ENCODE results near the gene DEPDC4. TPM values are rescaled to one million over a fixed set of nuclear protein-coding genes. Genes with fewer than 3 reads are reported as not detected.
A peak's percentile ranks its signal among the peaks of the same experiment; 100 is the strongest.

The DEPDC4 gene
- total RNA-seq, 2 donors from 2014 or later, result 3.8 to 4.1 TPM

DNA sequence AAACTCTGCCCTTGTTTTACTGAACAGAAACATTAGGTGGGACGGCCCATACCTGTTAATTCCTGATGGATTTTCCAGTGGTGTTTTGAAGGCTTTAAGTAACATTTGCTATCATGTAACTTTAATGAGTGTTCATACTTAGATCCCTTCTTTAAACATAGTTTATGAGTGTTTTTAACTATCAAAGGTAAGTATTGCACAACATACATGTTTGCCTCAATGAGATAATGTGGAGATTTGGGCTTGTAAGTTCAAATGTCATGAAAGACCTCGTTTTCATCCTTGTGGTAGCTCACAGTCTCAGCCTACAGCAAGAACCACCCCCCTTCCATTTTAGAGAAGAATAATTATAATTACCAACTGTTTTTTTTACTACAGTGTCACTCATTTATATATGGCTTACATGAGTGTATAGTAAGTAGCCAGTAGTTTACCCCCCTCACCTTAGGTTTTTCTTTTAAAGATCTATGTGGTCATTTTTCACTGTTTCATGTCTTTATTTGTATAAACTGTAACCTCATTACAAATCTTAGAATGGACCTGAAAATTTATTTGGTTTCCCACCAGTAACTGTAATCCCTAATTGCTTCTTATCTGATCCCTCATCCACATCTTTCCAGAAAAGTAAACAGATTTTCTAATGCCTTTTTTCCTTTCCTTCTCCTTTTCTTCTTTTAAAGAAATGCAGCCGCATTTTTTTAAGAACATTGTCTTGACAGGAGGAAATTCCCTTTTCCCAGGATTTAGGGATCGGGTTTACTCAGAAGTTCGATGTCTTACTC is 47.4 kb downstream of the DEPDC4 start:
- Mint-ChIP-seq H3K36me3 (ENCODE audit: insufficient read depth in 2 of 2) (peaks cover 0 to 17% of the 10 kb centered on the region in 2 donors), H3K27me3 (ENCODE audit: low read depth) (no peaks in the 10 kb centered on the region), H3K4me3 (no peak overlapping the region), H3K4me1 (ENCODE audit: low read depth) (peaks cover 2% of the 10 kb centered on the region), H3K27ac (no peak overlapping the region), H3K9me3 (no peaks in the 10 kb centered on the region)
- ATAC-seq (replicated peaks in 1 of 2) (no peak), DNase-seq (no peak)

DNA sequence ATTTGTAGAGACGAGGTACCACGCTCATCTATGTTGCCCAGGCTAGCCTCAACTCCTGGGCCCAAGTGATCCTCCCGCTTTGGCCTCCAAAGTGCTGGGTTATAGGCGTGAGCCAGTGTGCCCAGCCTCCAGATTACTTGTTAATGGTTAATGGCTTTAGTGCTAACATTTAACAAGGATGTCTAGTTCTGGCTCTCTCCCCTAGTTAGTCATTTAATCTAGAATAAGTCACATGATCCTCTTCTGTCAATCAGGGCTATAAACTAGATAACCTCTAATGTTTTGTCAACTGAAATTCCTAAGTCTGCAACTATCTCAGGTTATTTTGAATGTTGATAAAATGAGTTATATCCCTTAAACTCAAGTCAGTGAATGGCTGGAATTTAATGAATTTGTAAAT is 50.5 kb downstream of the DEPDC4 start:
- DNase-seq, result no peak
- Mint-ChIP-seq H3K9me3 (no peaks in the 10 kb centered on the region), H3K27me3 (ENCODE audit: low read depth) (no peaks in the 10 kb centered on the region), H3K27ac (no peak overlapping the region), H3K4me3 (no peak overlapping the region), H3K36me3 (ENCODE audit: insufficient read depth in 2 of 2) (peaks cover 0 to 14% of the 10 kb centered on the region in 2 donors), H3K4me1 (ENCODE audit: low read depth) (peaks cover 6% of the 10 kb centered on the region)
- no peak for ATAC-seq (replicated peaks in 1 of 2)

DNA sequence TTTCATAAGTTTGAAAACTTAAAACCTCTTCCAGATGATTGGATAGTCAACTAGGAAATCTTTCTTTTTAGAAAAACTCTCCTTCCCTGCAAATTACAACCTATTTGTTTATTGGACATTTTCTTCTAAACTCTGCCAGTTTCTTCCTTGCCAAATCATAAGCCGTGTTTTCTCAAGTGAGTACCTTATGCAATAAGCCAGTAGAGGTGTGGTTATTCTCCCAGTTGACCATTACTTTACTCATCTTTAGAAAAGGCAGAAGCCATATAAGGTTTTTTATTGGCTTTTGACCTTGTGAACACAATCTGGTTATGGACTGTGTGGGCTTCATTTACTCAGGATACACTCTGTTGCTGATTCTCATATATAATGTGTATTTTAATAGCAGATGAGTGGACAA is 51.7 kb downstream of the DEPDC4 start:
- no peak overlapping the region for H3K4me3 Mint-ChIP-seq
- ATAC-seq (replicated peaks in 1 of 2) (no peak), DNase-seq (no peak)
- H3K9me3 Mint-ChIP-seq, result no peaks in the 10 kb centered on the region
- no peaks in the 10 kb centered on the region for H3K27me3 Mint-ChIP-seq (ENCODE audit: low read depth)
- no peak overlapping the region for H3K27ac Mint-ChIP-seq
- peaks cover 6% of the 10 kb centered on the region for H3K4me1 Mint-ChIP-seq (ENCODE audit: low read depth)
- peaks cover 0 to 14% of the 10 kb centered on the region in 2 donors for H3K36me3 Mint-ChIP-seq (ENCODE audit: insufficient read depth in 2 of 2)

DNA sequence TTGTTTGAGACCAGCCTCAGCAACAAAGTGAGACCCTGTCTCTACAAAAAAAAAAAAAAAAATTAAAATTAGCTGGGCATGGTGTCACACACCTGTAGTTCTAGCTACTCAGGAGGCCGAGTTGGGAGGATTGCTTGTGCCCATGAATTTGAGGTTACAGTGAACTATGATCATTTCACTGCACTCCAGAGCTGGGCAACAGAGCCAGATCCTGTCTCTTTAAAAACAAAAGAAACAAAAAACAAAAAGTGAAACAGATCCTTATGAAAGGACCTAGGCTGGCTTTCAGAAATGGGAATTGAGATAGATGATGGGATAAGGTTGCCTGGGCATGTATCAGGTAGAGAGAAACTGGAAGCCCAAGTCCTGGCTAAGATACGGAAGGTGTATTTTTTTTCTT is 52.4 kb downstream of the DEPDC4 start:
- H3K9me3 Mint-ChIP-seq, result no peaks in the 10 kb centered on the region
- peak overlapping the region; percentile 22 for H3K27ac Mint-ChIP-seq
- H3K4me1 Mint-ChIP-seq (ENCODE audit: low read depth), result peaks cover 6% of the 10 kb centered on the region
- no peak for DNase-seq
- no peaks in the 10 kb centered on the region for H3K27me3 Mint-ChIP-seq (ENCODE audit: low read depth)
- no peak for ATAC-seq (replicated peaks in 1 of 2)
- no peak overlapping the region for H3K4me3 Mint-ChIP-seq
- peaks cover 0 to 14% of the 10 kb centered on the region in 2 donors for H3K36me3 Mint-ChIP-seq (ENCODE audit: insufficient read depth in 2 of 2)

DNA sequence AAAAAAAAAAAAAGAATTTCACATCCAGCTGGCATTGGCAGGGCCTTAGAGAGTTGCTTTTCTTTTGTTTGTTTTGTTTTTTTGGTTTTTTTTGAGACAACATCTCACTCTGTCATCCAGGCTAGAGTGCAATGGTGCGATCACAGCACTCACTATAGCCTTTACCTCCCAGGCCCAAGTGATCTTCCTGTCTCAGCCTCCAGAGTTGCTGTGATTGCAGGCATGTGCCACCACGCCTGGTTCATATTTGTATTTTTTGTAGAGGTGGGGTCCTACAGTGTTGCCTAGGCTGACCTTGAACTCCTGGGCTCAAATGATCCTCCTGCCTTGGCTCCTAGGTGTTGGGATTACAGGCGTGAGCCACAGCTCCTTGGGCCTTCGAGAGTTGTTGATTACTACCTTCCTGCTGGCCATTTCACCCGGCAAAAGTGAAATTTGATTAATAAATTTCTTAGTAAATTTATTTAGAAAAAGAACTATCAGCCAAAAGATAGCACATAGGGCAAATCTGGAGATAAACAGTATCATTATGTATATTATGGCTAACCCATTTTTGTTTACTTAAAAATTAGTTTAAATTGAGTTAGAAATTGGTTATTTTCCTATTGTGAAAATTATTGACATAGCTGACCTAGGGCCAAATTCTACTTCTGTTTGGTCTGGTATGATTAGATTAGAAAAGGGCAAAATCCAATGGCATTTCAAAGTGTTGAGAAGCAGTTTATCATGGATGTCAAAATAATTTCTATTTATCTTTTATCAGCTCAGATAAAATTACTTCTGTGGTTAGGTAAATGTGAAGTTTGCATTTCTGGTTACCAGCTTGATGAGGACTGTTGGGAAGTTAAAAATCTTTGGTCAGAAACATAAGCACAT is 53.6 kb downstream of the DEPDC4 start:
- DNase-seq, result no peak
- H3K9me3 Mint-ChIP-seq, result no peaks in the 10 kb centered on the region
- no peak overlapping the region for H3K27ac Mint-ChIP-seq
- H3K27me3 Mint-ChIP-seq (ENCODE audit: low read depth), result no peaks in the 10 kb centered on the region
- no peak overlapping the region for H3K4me3 Mint-ChIP-seq
- H3K4me1 Mint-ChIP-seq (ENCODE audit: low read depth), result peaks cover 6% of the 10 kb centered on the region
- peaks cover 0 to 14% of the 10 kb centered on the region in 2 donors for H3K36me3 Mint-ChIP-seq (ENCODE audit: insufficient read depth in 2 of 2)
- ATAC-seq (replicated peaks in 1 of 2), result no peak

DNA sequence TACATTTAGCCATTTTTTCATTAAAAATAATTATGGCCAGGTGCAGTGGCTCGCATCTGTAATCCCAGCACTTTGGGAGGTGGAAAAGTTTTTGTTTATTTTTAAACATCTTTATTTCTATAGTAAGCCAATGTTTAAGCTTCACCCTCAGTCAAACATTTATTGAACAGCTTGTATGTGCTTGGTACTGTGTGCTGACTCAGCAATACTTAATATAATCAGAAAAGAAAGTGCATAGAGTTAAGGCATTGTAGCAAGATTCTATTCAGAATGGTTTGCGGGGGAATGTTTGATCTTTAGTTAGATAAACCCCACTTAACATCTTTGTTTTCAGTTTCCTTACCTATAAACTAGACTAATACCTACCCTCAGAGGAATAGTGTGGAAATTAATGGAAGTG is 55.2 kb downstream of the DEPDC4 start:
- Mint-ChIP-seq H3K27ac (no peak overlapping the region), H3K36me3 (ENCODE audit: insufficient read depth in 2 of 2) (peaks cover 0 to 13% of the 10 kb centered on the region in 2 donors), H3K4me1 (ENCODE audit: low read depth) (peaks cover 6% of the 10 kb centered on the region), H3K27me3 (ENCODE audit: low read depth) (no peaks in the 10 kb centered on the region), H3K4me3 (no peak overlapping the region), H3K9me3 (no peaks in the 10 kb centered on the region)
- DNase-seq (no peak), ATAC-seq (replicated peaks in 1 of 2) (no peak)

DNA sequence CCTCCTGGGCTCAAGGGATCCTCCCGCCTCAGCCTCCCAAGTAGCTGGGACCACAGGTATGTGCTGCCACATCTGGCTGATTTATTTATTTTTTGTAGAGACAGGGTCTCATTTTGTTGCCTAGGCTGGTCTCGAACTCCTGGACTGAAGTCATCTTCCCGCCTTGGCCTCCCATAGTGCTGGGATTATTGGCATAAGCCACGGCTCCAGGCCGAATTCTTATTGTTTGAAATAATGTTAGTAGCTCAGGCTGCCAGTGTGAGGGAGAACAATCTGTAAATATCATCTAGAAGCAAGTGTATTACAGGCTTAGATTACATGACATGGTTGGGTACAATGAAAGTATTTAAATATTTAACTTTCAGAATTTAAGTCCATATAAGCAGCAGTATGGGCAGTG is 58.0 kb downstream of the DEPDC4 start:
- H3K36me3 Mint-ChIP-seq (ENCODE audit: insufficient read depth in 2 of 2), result peaks cover 0 to 6% of the 10 kb centered on the region in 2 donors
- DNase-seq, result no peak
- H3K27me3 Mint-ChIP-seq (ENCODE audit: low read depth), result no peaks in the 10 kb centered on the region
- H3K9me3 Mint-ChIP-seq, result no peaks in the 10 kb centered on the region
- peaks cover 7% of the 10 kb centered on the region for H3K4me1 Mint-ChIP-seq (ENCODE audit: low read depth)
- no peak overlapping the region for H3K4me3 Mint-ChIP-seq
- no peak for ATAC-seq (replicated peaks in 1 of 2)
- H3K27ac Mint-ChIP-seq, result no peak overlapping the region

DNA sequence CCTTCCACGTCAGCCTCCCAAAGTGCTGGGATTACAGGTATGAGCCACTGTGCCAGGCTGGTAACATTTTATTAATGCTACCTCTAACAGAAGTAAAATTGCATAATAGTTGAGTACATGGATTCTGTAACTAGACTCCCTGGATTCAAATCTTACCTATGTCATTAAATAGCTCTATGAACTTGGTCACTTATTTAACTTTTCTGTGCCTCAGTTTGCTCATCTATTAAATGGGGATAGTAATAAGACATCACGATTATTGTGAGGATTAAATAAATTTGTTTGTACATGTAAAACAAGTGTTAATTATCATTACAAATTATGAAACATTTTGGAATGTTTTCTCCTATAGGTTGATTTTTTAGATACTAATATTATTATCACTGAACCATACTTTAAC is 59.6 kb downstream of the DEPDC4 start:
- Mint-ChIP-seq H3K27ac (no peak overlapping the region), H3K4me3 (no peak overlapping the region)

DNA sequence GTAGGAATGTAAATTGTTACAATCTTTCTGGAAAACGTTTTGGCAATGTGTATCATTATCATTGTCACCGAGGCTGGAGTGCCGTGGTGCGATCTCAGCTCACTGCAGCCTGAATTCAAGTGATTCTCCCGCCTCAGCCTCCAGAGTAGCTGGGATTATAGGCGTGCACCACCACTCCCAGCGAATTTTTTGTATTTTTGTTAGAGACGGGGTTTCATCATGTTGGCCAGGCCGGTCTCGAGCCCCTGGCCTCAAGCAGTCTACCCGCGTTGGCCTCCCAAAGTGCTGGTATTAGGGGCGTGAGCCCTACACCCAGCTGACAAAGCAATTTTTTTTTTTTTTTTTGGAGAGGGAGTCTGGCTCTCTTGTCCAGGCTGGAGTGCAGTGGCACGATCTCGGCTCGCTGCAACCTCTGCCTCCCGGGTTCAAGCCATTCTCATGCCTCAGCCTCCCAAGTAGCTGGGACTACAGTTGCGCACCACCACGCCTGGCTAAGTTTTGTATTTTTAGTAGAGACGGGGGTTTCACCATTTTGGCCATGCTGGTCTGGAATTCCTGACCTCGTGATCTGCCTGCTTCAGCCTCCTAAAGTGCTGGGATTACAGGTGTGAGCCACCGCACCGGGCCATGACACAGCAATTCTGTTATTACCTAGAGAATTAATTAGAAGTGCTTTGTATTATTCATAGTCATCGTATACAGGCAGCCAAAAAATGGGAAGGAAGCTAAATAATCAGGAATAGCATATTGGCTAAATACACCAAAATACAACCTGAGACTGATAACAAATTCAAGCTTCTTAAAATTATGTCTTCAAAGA is 65.1 kb downstream of the DEPDC4 start:
- no peaks in the 10 kb centered on the region for H3K9me3 Mint-ChIP-seq
- H3K4me1 Mint-ChIP-seq (ENCODE audit: low read depth), result peaks cover 46% of the 10 kb centered on the region

More for the DNA sequence above, 59.6 kb downstream of the DEPDC4 start:
- ATAC-seq (replicated peaks in 1 of 2), result no peak
- no peaks in the 10 kb centered on the region for H3K9me3 Mint-ChIP-seq
- no peaks in the 10 kb centered on the region for H3K27me3 Mint-ChIP-seq (ENCODE audit: low read depth)
- peaks cover 0 to 6% of the 10 kb centered on the region in 2 donors for H3K36me3 Mint-ChIP-seq (ENCODE audit: insufficient read depth in 2 of 2)
- peaks cover 23% of the 10 kb centered on the region for H3K4me1 Mint-ChIP-seq (ENCODE audit: low read depth)
- no peak for DNase-seq

DNA sequence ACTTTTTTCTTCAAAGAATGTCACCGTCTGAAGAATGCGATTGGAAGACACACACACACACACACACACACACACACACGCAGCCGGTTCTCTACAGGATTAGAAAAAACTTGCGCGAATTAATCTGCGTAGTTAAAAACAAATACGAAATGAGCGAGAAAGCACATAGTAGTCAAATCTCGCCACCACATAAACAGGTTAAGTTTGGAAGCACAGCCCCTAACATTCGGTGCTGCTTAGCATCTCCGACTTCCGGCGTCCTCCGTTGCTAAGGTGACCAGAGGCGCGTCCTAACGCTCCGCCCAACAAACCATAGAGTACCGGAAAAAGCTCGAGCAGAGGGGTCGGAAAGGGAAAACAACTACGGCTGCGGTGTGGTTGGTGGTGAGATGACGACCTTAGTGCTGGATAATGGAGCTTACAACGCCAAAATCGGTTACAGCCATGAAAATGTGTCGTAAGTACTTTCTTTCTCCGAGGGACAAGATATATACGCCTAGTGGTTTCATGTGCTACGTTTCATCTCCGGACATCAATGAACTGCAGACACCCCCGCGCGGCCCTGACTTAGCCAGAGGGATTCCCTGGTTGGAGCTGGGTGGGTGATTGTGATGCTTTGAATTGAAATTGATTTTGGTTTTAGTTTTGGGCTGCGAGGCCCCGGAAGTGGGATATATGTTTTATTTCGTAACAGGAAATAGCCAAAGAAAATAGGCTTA is 66.3 kb downstream of the DEPDC4 start, which contains the start of gene ACTR6:
Gene ACTR6 (plus strand): TSS at position 353 of the 719 bp plus-strand sequence. CDS start 37 bp downstream, at position 390.
- ATAC-seq (replicated peaks in 1 of 2) (peak; percentile 86 to 90), DNase-seq (peak; percentile 95 to 97)
- peak within 1 kb of the TSS; percentile 99 for H3K27ac Mint-ChIP-seq
- H3K4me1 Mint-ChIP-seq (ENCODE audit: low read depth), result peaks cover 46% of the 10 kb centered on the region
- H3K4me3 Mint-ChIP-seq, result peak within 1 kb of the TSS; percentile 91 to 100
- H3K36me3 Mint-ChIP-seq (ENCODE audit: insufficient read depth in 2 of 2), result peaks cover 8 to 9% of the 10 kb centered on the region in 2 donors
- no peaks in the 10 kb centered on the region for H3K27me3 Mint-ChIP-seq (ENCODE audit: low read depth)
- H3K9me3 Mint-ChIP-seq, result no peaks in the 10 kb centered on the region

More for the DNA sequence above, 65.1 kb downstream of the DEPDC4 start:
- Mint-ChIP-seq H3K27me3 (ENCODE audit: low read depth) (no peaks in the 10 kb centered on the region), H3K4me3 (peak overlapping the region; percentile 91 to 100), H3K27ac (peak overlapping the region; percentile 99), H3K36me3 (ENCODE audit: insufficient read depth in 2 of 2) (peaks cover 8 to 13% of the 10 kb centered on the region in 2 donors)
- DNase-seq (no peak), ATAC-seq (replicated peaks in 1 of 2) (no peak)

DNA sequence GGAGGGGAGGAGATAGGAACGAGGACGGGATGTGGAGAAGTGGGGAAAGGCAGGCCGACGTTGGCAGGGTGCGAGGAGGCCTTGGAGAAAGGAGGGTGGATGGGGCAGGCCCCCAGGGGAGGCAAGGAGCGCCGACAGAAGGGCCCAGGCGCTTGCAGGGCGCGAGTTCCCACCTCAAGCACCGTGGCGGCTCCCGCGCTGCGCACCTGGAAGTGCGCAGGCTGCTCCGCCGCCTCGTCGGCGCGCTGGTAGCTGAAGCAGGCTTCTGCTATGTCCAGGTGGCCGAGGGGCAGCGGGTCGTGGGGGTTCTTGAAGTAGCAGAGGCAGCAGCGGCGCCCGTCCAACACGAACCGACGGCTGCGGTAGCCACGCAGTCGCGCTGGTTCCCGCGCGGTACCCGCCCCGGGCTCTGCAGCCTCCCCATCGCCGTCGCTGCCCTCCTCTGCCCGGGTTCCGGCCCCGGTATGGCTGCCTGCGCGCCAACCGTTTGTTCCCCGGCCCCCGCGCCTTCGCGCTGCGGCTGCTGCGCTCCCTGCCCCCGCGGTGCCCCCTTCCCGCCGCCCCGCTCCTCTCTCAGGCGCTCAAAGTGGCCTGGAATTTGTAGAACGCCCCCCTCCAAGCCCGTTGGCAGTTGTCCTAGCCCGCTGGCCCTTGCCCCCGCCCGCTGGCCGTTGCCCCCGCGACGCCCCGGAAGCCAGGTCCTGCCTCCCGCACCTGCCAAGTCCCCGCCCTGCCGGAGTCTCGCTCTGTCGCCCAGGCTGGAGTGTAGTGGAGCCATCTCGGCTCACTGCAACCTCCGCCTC is 67.3 kb downstream of the DEPDC4 start:
- ATAC-seq (replicated peaks in 1 of 2) (peak; percentile 82), DNase-seq (peak; percentile 86 to 88)
- peaks cover 9 to 12% of the 10 kb centered on the region in 2 donors for H3K36me3 Mint-ChIP-seq (ENCODE audit: insufficient read depth in 2 of 2)

More for the DNA sequence above, 67.3 kb downstream of the DEPDC4 start:
- Mint-ChIP-seq H3K27me3 (ENCODE audit: low read depth) (no peaks in the 10 kb centered on the region), H3K9me3 (no peaks in the 10 kb centered on the region), H3K4me1 (ENCODE audit: low read depth) (peaks cover 52% of the 10 kb centered on the region), H3K4me3 (peak overlapping the region; percentile 91 to 100), H3K27ac (peak overlapping the region; percentile 99)

All from activated T-cell treated with anti-CD3 and anti-CD28 coated beads, Interleukin-2, amount 50 U/mL, for 72 hours (primary cell).